HS-27A (cell line): ENCODE results near the gene RAB18.
"Not testable (repeated sequence)": the region's sequence is repeated elsewhere in the genome, so short reads cannot be mapped to it uniquely, and the experiment has no call there.

Experiments used
- DNase-seq: peaks from one replicate; pipeline ENCODE4 v3.0.0-alpha.2; 2012; ENCODE audit warnings: low read depth, missing footprints

RAB18 gene

DNA sequence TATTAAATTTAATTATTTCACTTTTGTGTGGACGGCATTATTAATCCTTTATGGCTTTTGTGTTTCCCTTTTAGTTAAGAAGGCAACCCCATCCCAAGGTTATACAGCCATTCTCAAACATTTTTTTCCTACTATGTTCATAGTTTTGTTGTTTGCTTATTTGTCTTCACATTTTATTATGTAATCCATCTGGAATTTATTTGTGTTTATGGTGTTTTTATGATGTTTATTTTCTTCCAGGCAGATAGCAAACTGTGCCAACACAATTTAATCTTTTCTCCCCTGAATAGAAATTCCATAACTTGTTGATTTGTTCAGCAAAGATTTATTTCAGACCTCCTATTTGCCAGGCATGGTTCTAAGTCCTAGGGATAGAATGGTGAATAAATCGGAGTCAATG lies 42.9 kb downstream of the RAB18 start:
- DNase-seq = no peak

DNA sequence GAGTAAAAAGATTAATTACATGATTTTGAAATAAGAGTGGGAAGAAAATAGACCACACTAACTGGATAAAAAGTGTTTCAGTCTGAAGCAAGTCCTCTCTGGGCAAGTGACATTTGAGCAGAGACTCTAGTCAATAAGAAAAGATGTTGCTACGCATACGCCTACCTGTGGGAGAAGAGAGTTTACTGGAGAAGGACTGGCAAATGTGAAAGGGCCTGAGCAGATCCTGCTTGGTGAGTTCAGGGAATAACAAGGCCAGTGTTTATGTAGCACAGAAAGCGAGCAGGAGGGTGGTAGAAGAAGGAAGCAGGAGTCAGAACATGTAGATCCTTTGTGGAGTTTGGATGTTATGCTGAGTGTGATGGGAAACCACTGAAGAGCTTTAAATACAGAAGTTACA lies 43.4 kb downstream of the RAB18 start:
- DNase-seq = no peak

DNA sequence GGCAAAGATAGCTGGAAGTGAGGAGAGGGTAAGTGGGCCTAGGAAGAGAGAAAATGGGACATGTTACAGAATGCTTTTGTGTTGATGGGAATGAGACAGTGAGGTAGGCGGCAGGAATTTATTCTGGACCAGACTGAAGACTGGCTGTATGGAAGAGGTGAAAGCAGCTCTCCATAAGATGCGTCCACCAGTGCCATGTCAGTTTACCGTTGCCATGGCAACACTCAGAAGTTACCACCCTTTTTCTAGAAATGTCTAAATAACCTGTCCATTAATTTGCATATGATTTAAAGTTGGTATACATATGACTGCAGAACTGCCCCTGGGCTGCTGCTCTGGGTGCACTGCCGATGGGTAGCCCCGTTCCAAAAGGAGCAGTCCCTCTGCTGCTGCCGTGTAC lies 46.7 kb downstream of the RAB18 start:
- DNase-seq = no peak

DNA sequence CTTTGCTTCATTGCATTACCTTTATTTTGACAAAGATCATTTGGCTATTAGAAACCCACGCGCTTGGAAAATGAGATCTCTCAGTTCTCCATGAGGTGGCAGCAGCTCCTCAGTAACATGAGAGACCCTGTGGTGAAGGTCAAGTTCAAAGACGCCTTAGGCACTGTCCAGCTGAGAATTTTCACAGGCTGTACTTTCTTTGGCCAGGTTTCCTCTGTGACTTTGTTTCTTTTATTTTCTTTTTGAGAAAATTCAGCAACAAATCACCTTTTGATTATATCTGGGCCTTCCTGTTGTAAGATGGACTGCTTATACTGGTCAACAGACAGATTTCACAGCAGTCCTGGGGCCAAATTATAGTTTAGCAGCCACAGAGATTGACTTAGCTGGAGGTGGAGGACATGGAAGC lies 54.5 kb downstream of the RAB18 start:
- peak; percentile 9 for DNase-seq

DNA sequence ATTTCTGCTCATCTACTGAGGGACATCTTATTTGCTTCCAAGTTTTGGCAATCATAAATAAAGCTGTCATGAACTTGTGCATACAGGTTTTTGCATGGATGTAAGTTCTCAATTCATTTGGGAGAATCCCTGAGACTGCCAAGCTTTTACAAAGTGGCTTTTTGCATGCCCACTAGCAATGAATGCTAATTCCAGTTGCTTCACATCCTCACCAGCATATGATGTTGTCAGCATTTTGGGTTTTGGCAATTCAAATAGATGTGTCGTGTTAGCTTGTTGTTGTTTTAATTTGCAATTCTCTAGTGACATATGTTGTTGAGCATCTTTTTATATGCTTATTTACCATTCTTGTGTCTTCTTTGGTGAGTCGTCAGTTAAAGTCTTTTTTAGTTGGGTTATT lies 57.2 kb downstream of the RAB18 start:
- no peak for DNase-seq

DNA sequence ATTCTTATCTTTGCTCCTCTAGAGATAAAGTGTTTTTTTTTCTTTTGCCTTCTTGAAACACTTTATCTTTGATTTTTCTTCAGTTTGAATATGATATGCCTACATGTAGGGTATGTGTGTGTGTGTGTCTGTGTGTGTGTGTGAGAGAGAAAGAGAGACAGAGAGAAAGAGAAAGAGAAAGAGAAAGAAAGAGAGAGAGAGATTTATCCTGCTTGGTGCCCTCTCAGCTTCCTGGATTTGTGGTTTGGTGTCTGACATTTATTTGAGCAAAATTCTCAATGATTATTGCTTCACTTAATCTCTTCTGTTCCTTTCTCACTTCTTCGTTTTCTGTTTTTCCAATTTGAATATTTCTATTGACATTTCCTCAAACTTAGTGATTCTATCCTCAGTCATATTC lies 60.3 kb downstream of the RAB18 start:
- no peak for DNase-seq

DNA sequence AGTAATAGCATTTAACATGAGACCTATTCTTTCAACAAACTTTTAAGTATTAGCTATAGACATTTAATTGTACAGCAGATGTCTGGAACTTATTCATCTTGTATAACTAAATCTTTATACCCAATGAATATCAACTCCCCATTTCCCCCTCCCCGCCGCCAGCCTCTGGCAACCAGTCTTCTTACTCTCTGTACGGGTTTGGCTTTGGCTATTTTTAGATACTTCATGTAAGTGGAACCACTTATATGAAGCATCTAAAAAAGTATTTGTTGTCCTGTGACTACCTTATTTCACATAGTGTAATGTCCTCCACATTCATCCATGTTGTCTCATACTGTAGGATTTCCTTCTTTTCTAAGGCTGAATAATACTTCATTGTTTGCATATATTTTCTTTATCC lies 60.8 kb downstream of the RAB18 start:
- DNase-seq = no peak

DNA sequence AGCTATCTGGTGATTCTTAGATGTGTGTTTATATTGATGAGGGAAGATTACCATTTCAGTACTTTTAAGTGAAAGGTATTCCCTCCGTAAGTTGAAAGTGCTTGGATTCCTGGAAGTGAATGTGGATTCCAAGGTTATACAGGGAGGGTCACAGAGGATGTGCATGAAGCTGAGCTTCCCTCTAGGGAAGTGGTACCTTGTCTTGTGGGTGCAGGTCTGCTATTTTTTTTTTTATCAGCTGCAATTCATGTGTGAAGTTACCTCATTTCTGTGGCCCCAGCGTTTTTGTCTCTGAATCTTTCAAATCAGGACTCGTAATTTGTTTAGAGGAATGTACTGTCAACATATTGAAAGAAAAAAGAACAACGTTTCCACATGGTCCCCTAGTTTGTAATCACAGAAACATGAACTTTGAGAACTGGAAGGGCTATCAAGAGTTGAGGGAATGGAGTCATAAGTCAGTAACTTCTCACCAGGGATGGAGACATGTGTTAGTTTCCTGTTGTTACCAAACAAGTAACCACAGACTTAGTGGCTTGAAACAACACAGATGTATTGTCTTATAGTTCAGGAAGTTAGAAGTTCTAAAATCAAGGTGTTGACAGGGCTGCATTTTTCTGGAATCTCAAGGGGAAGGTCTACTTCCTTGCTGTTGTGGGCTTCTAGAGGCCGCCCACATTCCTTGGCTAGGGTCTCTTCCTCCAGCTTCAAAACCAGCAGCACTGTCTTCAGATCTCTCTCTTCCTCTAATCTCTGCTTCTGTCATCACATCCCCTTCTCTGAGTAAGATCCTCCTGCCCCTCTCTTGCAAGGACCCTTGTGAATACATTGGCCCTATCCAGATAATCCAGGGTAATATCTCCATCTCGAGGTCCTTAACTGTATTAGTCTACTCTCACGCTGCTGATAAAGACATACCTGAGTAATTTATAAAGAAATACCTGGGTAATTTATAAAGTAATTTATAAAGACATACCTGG lies 64.4 kb downstream of the RAB18 start:
- DNase-seq = no peak

DNA sequence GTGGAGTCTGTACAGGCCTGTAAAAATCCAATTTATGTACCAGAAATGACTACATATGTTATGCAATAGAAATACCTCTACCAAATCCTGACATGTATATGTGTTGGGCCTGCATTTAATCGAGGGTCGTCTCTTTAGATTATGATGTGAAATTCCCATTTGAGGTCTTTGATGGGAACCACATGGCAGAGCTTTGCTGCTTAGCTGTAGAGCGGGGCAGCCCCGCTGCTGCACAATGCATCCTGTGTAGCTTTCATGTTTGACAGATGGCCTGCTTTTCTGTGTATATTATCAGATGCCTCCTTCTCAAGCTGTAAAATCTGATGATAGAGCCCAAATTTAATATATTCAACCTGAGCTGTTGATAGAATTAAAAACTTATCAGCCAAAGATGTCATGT lies 65.8 kb downstream of the RAB18 start:
- DNase-seq = no peak

DNA sequence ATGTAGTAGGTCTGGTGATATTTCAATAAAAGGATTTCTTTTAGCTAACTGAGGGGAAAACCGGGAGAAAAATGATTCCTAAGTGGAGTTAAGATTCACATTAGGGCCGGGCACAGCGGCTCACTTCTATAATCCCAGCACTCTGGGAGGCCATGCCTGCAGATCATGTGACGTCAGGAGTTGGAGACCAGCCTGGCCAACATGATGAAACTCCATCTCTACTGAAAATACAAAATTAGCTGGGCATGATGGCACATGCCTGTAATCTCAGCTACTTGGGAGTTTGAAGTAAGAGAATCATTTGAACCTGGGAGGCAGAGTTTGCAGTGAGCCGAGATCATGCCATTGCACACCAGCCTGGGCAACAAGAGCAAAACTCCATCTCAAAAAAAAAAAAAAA lies 72.9 kb downstream of the RAB18 start:
- DNase-seq = not testable (repeated sequence)

DNA sequence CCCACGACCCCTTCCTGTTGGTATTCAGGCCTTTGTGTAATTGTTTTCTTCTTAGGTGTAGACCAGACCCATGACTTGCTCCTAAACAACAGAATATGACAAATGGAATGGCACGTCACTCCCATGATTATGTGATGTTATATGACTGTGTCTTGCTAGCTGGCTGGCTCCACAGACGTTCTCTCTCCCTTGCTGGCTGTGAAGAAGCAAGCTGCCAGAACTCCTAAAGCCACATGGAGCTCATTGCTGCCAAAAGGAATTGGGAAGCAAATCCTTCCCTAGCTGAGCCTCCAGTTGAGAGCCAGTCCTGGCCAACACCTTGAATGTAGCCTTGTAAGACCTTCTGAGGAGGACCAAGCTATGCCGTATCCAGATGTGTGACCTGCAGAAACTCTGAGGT lies 74.2 kb downstream of the RAB18 start:
- no peak for DNase-seq

DNA sequence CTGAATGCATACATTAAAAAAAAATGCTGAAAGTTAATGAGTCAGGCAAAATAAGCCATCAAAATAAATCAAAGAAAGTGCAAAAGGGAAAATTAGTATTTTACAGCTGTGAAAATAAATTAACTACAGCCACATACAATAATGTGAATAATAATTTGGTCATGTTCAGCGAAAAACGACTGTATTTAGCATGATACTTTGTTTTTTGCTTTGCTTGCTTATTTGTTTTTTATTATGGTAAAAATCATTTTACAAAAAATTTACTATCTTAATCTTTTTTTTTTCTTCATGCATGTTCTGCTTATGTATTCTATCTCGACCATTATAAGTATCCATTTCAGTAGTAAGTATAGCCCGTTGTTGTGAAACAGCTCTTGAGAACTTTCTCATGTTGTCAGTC lies 77.1 kb downstream of the RAB18 start:
- no peak for DNase-seq

DNA sequence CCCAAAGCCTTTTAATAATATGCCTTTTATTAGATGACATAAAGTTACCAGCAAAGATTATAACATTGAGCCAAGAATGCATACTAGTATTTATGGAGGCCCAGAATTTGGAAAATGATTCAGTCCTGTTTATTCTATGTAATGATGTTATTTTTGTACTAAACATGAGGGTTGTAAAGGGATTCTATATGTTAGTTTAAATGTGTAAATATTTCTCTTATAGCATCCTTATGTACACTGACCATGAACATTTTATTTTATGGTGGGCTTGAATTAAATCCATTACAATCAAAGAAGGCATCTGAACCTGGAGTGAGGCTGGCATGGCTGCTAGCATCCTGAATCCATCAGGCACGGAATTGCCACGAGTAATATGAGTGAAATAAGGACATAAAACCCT lies 80.2 kb downstream of the RAB18 start:
- DNase-seq = no peak
